Mesenchymal stem cell (in vitro differentiated cells and primary cell): ENCODE results near the gene TRDN.

Experiments
- DNase-seq: peaks from one replicate; pipeline ENCODE4 v3.0.0-alpha.2; 2013
- H2AFZ ChIP-seq: one replicate; pipeline ENCODE4 v1.6.1; 2013; ENCODE audit warnings: low read depth, mild to moderate bottlenecking, control low read depth, inconsistent platforms, low read length, moderate library complexity
- H2AK5ac ChIP-seq: 2 replicates; pipeline ENCODE4 v1.6.1; 2013; ENCODE audit warnings: low read length, moderate library complexity, mild to moderate bottlenecking, inconsistent platforms; ENCODE audit not compliant: severe bottlenecking
- H2BK120ac ChIP-seq: one replicate; pipeline ENCODE4 v1.6.1; 2013; ENCODE audit warnings: low read depth, mild to moderate bottlenecking, inconsistent platforms, low read length, moderate library complexity
- H2BK12ac ChIP-seq, 2 experiments: one replicate each; pipeline ENCODE4 v1.6.1; 2013; ENCODE audit warnings: inconsistent platforms in 2 of 2, low read length in 2 of 2, mild to moderate bottlenecking in 2 of 2, moderate library complexity in 2 of 2, control low read depth in 1 of 2
- H2BK15ac ChIP-seq: one replicate; pipeline ENCODE4 v1.6.1; 2013; ENCODE audit warnings: mild to moderate bottlenecking, low read depth, inconsistent platforms; ENCODE audit not compliant: poor library complexity, severe bottlenecking
- H2BK5ac ChIP-seq: 2 replicates; pipeline ENCODE4 v1.6.1; 2013; ENCODE audit warnings: low read depth, mild to moderate bottlenecking, low read length, control low read depth, inconsistent platforms; ENCODE audit not compliant: poor library complexity, severe bottlenecking
- H3K14ac ChIP-seq, 2 experiments: one replicate each; pipeline ENCODE4 v1.6.1; 2013; ENCODE audit warnings: inconsistent platforms in 2 of 2, low read length in 2 of 2, control low read depth in 1 of 2, mild to moderate bottlenecking in 1 of 2, moderate library complexity in 1 of 2
- H3K18ac ChIP-seq, 2 experiments: one replicate each; pipeline ENCODE4 v1.6.1; 2013; ENCODE audit warnings: inconsistent platforms in 2 of 2, low read length in 2 of 2, control low read depth in 1 of 2, low read depth in 1 of 2, mild to moderate bottlenecking in 1 of 2
- H3K23ac ChIP-seq, 2 experiments: one replicate each; pipeline ENCODE4 v1.6.1; 2013; ENCODE audit warnings: inconsistent platforms in 2 of 2, low read length in 2 of 2, mild to moderate bottlenecking in 2 of 2, moderate library complexity in 2 of 2, control low read depth in 1 of 2
- H3K27ac ChIP-seq: 2 replicates; pipeline ENCODE4 v1.5.1; 2013; ENCODE audit warnings: mild to moderate bottlenecking, moderate library complexity, low read length, control low read depth, inconsistent platforms; ENCODE audit not compliant: poor library complexity, severe bottlenecking
- H3K27me3 ChIP-seq, 2 experiments: 2 replicates each; pipeline versions ENCODE4 v1.6.1 to v1.7.0; 2013; ENCODE audit warnings: low read length in 2 of 2, mild to moderate bottlenecking in 2 of 2, moderate library complexity in 2 of 2, control low read depth in 1 of 2, inconsistent platforms in 1 of 2; ENCODE audit not compliant: control insufficient read depth in 1 of 2, insufficient read depth in 1 of 2
- H3K36me3 ChIP-seq, 2 experiments: 2 replicates each; pipeline versions ENCODE4 v1.6.1 to v1.7.0; 2013; ENCODE audit warnings: low read length in 2 of 2, control low read depth in 1 of 2, inconsistent platforms in 1 of 2, low read depth in 1 of 2, mild to moderate bottlenecking in 1 of 2; ENCODE audit not compliant: insufficient read depth in 2 of 2, control insufficient read depth in 1 of 2
- H3K4ac ChIP-seq, 2 experiments: one replicate each; pipeline ENCODE4 v1.6.1; 2013; ENCODE audit warnings: inconsistent platforms in 2 of 2, low read length in 2 of 2, mild to moderate bottlenecking in 2 of 2, moderate library complexity in 2 of 2, control low read depth in 1 of 2, low read depth in 1 of 2
- H3K4me1 ChIP-seq: 2 replicates; pipeline ENCODE4 v1.6.1; 2013; ENCODE audit warnings: low read depth, low read length, control low read depth; ENCODE audit not compliant: control insufficient read depth, insufficient read depth
- H3K4me2 ChIP-seq: 2 replicates; pipeline ENCODE4 v1.6.1; 2013; ENCODE audit warnings: low read length, mild to moderate bottlenecking, inconsistent platforms; ENCODE audit not compliant: poor library complexity, severe bottlenecking
- H3K4me3 ChIP-seq, 2 experiments: 2 replicates each; pipeline versions ENCODE4 v1.5.1 to v1.7.0; 2013; ENCODE audit warnings: low read length in 2 of 2, mild to moderate bottlenecking in 2 of 2, control low read depth in 1 of 2, low read depth in 1 of 2; ENCODE audit not compliant: insufficient read depth in 1 of 2
- H3K79me1 ChIP-seq: replicated peaks from 2 replicates; pipeline ENCODE4 v1.6.1; 2013; ENCODE audit warnings: mild to moderate bottlenecking, control low read depth, low read length, inconsistent platforms; ENCODE audit not compliant: poor library complexity, severe bottlenecking
- H3K9ac ChIP-seq: 2 replicates; pipeline ENCODE4 v1.7.0; 2013; ENCODE audit warnings: mild to moderate bottlenecking, low read length, moderate library complexity
- H3K9me3 ChIP-seq: 2 replicates; pipeline ENCODE4 v1.7.0; 2013; ENCODE audit warnings: mild to moderate bottlenecking, low read length; ENCODE audit not compliant: control insufficient read depth
- H4K8ac ChIP-seq: one replicate; pipeline ENCODE4 v1.6.1; 2013; ENCODE audit warnings: inconsistent platforms, mild to moderate bottlenecking, low read length, moderate library complexity
- H4K91ac ChIP-seq: one replicate; pipeline ENCODE4 v1.6.1; 2013; ENCODE audit warnings: mild to moderate bottlenecking, low read length, inconsistent platforms
- WGBS: methylation state at CpG from one replicate; pipeline ENCODE4 v1.1.7; 2013; ENCODE audit warnings: mixed read lengths; 5-methylcytosine and 5-hydroxymethylcytosine counted together

TRDN gene

GRCh38 chr6:123638865-123639264, 2.1 kb upstream of the TRDN start:
- no peak overlapping the region for H2AFZ ChIP-seq
- H3K4ac ChIP-seq = no peak overlapping the region
- no peak overlapping the region for H2BK120ac ChIP-seq
- no peak overlapping the region for H2AK5ac ChIP-seq
- no peaks in the 10 kb centered on the region for H3K36me3 ChIP-seq
- no peak overlapping the region for H2BK12ac ChIP-seq
- no peak overlapping the region for H3K14ac ChIP-seq
- H3K4me2 ChIP-seq = no peak overlapping the region
- no peak overlapping the region for H4K8ac ChIP-seq
- H3K9ac ChIP-seq = no peak overlapping the region
- DNase-seq = no peak
- H3K4me1 ChIP-seq = no peaks in the 10 kb centered on the region
- 89% methylated on average over 1 of the region's 1 CpG for WGBS
- H3K18ac ChIP-seq = no peak overlapping the region
- no peak overlapping the region for H3K23ac ChIP-seq
- H2BK5ac ChIP-seq = no peak overlapping the region
- H3K27me3 ChIP-seq = no peaks in the 10 kb centered on the region
- H3K9me3 ChIP-seq = no peaks in the 10 kb centered on the region
- H4K91ac ChIP-seq = no peak overlapping the region
- H3K27ac ChIP-seq = no peak overlapping the region
- no peak overlapping the region for H3K4me3 ChIP-seq
- H2BK15ac ChIP-seq = no peak overlapping the region
- H3K79me1 ChIP-seq = no peaks in the 10 kb centered on the region

DNA sequence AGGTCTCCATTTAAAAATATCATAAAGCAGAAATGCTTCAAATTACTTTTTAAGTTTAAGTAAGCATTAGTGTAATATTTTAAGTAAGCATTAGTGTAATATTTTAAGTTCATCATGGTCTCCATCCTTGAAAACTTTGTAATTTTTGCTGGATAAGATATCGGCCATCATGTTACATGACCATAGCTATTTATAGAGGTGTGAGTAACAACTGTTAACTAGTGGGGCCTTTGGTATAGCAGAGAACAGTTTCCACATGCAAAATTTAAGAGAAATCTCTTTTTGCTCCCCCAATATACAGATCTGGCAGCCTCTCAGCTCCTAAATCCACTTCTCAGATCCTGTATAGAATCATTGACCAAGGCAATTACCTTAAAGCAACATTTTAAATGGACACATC, 468 bp downstream of the TRDN start:
- H3K9me3 ChIP-seq = no peaks in the 10 kb centered on the region
- no peak overlapping the region for H3K4ac ChIP-seq
- no peak overlapping the region for H4K91ac ChIP-seq
- 71% methylated on average over 1 of the region's 1 CpG for WGBS
- H3K9ac ChIP-seq = no peak overlapping the region
- no peak overlapping the region for H2BK5ac ChIP-seq
- no peak overlapping the region for H3K4me3 ChIP-seq
- H3K27me3 ChIP-seq = no peaks in the 10 kb centered on the region
- no peaks in the 10 kb centered on the region for H3K79me1 ChIP-seq
- no peak overlapping the region for H2AK5ac ChIP-seq
- H3K23ac ChIP-seq = no peak overlapping the region
- no peak overlapping the region for H2BK120ac ChIP-seq
- H3K14ac ChIP-seq = no peak overlapping the region
- H4K8ac ChIP-seq = no peak overlapping the region
- H3K27ac ChIP-seq = no peak overlapping the region
- DNase-seq = no peak
- no peak overlapping the region for H2BK12ac ChIP-seq
- H3K4me2 ChIP-seq = no peak overlapping the region
- no peak overlapping the region for H2AFZ ChIP-seq
- H3K4me1 ChIP-seq = no peaks in the 10 kb centered on the region
- no peaks in the 10 kb centered on the region for H3K36me3 ChIP-seq
- H3K18ac ChIP-seq = no peak overlapping the region
- H2BK15ac ChIP-seq = no peak overlapping the region

DNA sequence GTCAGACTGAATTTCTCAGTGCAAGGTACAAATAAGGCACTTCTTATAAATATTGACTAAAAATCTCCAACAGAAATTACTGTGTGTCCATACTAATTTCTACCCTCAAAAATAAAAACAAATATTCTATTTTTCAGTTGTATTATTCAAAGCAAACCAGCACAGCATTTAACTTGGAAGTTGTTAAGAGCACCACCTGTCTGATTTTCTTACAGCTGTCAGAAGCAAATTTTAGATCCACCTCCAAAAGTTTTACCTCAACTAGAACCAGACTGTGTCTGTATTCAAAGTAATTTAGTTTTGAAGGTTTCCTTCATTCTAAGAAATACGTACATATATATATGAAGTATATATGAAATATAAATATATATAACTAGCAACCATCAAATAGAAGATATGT, 1.2 kb downstream of the TRDN start:
- no peak overlapping the region for H2BK15ac ChIP-seq
- no peak overlapping the region for H3K23ac ChIP-seq
- no peaks in the 10 kb centered on the region for H3K79me1 ChIP-seq
- H3K4me3 ChIP-seq = no peak overlapping the region
- H2BK5ac ChIP-seq = no peak overlapping the region
- no peak overlapping the region for H3K9ac ChIP-seq
- no peak overlapping the region for H4K8ac ChIP-seq
- H3K4me2 ChIP-seq = no peak overlapping the region
- no CpG with 5 or more reads among the region's 1 CpG for WGBS
- no peaks in the 10 kb centered on the region for H3K27me3 ChIP-seq
- H3K14ac ChIP-seq = no peak overlapping the region
- H2BK12ac ChIP-seq = no peak overlapping the region
- H3K4me1 ChIP-seq = no peaks in the 10 kb centered on the region
- H4K91ac ChIP-seq = no peak overlapping the region
- no peak for DNase-seq
- no peak overlapping the region for H3K18ac ChIP-seq
- no peak overlapping the region for H2BK120ac ChIP-seq
- no peak overlapping the region for H2AK5ac ChIP-seq
- no peak overlapping the region for H3K4ac ChIP-seq
- H3K9me3 ChIP-seq = no peaks in the 10 kb centered on the region
- H3K27ac ChIP-seq = no peak overlapping the region
- H2AFZ ChIP-seq = no peak overlapping the region
- H3K36me3 ChIP-seq = no peaks in the 10 kb centered on the region

GRCh38 chr6:123635144-123635543, 1.6 kb downstream of the TRDN start:
- H4K91ac ChIP-seq = no peak overlapping the region
- no CpG with 5 or more reads among the region's 1 CpG for WGBS
- H3K9ac ChIP-seq = no peak overlapping the region
- H3K9me3 ChIP-seq = no peaks in the 10 kb centered on the region
- H3K27ac ChIP-seq = no peak overlapping the region
- H3K79me1 ChIP-seq = no peaks in the 10 kb centered on the region
- H2BK15ac ChIP-seq = no peak overlapping the region
- H3K14ac ChIP-seq = no peak overlapping the region
- no peaks in the 10 kb centered on the region for H3K4me1 ChIP-seq
- H2AFZ ChIP-seq = no peak overlapping the region
- no peak overlapping the region for H2BK12ac ChIP-seq
- H2BK5ac ChIP-seq = no peak overlapping the region
- no peak overlapping the region for H2BK120ac ChIP-seq
- DNase-seq = no peak
- H3K18ac ChIP-seq = no peak overlapping the region
- no peaks in the 10 kb centered on the region for H3K27me3 ChIP-seq
- no peak overlapping the region for H4K8ac ChIP-seq
- H3K23ac ChIP-seq = no peak overlapping the region
- H3K4ac ChIP-seq = no peak overlapping the region
- H3K36me3 ChIP-seq = no peaks in the 10 kb centered on the region
- no peak overlapping the region for H3K4me2 ChIP-seq
- no peak overlapping the region for H3K4me3 ChIP-seq
- no peak overlapping the region for H2AK5ac ChIP-seq
